GM11168 (cell line): ENCODE data around the gene COMP.

Experiments used
- in situ Hi-C: fragments of 300-500 bp; cut with MboI; formaldehyde crosslinking; loops from one replicate; pipeline ENCODE4 v1.12.0; 2022; ENCODE audit warnings: low sequenced_read_pairs; ENCODE audit not compliant: unreplicated experiment

Gene COMP

DNA sequence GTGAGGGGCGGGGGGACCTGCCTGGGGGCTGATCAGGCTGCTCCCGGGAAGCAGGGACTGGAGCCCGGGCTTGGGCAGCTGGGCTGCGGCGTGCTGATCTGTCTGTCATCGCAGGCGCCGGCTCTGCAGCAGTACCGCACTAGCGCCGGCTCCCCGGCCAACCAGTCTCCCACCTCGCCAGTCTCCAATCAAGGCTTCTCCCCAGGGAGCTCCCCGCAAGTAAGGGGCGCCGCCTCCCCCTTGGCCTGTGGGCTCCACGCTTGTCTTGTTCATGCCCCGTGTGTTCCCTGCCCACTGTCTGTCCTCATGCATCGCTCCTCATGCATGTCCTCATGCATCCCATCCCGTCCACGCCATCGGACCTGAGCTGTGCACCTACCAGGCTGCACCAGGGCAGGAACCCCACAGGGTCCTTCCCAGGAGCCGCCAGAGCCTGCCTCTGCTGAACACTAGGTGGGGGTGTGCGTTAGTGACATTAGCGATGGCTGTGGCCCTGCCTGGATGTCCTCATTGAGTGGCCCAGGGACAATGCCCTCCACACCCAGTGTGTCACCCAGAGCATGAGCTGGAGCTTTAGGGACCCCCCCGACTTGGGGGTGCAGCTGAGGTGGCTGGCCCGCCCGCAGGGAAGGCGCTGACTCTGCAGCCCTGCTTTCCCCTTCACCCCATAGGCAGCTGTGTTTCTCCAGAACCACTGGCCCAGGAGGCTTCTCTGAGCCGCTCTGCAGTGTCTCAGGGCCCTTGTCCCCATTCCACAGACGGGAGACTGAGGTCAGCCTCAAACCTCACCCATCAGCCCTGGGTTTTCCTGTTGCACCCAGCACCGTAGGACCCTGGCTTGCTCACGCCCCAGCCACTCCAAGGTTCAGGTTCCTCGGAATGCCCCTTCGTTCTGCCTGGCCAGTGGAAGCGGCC is 19.5 kb downstream of the COMP start:
- in situ Hi-C loops, result no loop called here

DNA sequence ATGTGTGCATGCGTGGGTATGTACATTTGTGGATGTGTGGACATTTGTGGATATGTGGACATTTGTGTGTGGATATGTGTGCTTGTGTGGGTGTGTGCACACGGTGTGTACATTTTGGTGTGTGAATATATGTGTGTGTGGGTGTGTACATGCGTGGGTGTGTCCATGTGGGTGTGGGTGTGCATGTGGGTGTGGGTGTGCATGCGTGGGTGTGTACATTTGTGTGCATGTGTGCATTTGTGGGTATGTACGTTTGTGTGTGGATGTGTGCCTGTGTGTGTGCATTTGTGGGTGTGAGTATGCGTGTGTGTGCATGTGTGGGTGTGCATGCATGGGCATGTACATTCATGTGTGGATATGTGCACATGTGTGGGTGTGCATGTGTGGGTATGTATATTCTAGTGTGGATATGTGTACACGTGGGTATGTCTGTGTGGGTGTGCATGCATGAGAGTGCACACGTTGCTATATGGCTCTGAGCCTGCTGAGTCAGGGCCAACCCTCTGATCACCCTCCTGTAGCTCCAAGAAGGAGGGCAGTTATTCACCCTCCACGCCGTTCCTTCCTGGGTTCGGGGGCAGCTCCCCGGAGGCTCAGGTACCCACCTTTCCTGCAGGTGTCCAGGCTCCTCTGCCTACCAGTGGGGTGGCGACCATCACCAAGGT is 20.3 kb downstream of the COMP start:
- in situ Hi-C loops, result no loop called here

DNA sequence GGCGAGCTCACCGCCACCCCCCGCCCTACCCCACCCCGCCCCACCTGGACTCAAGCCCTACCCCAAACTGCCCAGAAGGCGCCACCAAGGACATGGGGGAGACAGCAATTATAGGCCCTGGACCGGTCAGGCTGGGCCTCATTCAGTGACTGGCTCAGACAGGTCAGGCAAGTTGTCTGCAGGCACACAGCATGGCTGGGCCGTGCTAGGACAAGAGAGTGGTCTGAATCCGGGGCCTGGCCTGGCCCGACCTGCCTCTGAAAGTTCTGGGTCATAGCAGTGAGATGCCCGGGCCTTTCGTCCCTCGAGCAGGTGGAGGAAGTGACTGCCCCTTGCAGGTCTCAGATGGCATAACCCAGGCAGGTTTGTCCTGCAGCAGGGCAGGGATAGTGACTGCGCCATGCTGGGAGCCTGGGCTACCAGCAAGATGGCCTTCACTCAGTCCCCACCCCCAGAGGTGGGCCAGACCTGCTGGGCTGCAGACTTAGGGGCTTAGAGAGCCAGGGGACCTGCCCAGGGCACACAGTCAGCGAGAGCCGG is 21.0 kb downstream of the COMP start:
- in situ Hi-C loops, result no loop called here

DNA sequence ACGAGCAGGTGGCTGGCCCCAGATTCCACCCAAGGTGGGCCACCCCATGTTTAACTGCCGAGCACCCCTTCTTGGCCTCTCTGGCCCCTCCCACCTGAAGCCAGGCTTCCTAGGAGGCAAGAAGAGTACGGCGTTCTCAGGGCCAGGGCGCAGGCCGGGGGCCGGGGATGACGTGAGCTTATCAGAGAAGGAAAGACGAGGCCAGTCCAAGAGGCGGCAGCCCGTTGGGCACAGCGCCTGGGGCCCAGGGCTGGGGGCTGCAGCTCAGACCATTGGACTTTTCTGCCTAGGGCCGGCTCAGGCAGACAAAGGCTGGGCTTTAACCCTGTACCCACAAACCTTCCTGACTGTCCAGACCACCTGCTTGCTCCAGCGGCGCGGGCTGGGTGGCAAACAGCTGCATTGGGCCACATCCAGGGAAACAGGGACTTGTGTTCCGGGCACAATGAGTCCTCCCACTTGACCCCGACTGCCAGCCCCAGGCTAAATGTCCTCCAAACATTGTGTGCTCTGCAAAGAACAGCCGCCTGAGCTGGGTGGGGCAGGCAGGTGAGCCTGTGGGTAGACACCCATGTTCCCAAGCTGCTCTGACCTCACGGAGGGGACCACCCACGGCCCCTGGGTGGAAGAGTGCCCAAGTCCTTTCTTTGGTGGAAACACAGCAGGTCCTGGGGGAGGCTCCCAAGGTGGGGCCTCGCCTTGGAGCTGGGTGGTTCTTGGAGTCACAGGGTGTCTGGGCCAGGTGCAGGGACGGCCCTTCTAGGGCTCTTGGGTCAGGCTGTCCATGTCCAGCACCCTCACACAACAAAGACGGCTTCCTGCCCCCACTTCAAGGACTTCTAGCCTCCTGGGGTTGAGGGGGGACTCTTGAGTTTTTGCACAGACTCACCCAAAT is 21.9 kb downstream of the COMP start:
- in situ Hi-C loops, result no loop called here

DNA sequence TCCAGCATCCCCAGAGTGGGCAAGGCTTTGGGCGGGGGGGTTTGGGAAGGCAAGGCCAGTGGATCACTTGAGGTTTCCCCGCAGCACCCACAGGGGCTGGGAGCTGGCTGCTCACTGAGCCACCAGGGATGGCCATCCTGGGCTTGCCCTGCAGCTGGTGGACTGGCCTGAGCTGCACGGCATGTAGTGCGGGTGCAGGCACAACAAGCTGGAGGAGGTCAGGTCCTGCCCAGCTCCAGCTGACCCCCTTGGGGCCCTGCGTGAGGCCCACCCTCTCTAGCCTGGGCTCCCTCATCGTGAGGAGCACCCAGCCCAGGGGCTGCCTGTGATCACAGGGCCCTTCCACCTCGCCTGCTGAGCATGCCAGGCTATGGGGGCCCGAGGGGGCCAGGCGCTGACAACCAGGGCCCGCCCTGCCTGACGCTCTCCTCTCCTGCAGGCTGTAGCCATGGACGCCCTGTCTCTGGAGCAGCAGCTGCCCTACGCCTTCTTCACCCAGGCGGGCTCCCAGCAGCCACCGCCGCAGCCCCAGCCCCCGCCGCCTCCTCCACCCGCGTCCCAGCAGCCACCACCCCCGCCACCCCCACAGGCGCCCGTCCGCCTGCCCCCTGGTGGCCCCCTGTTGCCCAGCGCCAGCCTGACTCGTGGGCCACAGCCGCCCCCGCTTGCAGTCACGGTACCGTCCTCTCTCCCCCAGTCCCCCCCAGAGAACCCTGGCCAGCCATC is 22.9 kb downstream of the COMP start:
- in situ Hi-C loops, result no loop called here

DNA sequence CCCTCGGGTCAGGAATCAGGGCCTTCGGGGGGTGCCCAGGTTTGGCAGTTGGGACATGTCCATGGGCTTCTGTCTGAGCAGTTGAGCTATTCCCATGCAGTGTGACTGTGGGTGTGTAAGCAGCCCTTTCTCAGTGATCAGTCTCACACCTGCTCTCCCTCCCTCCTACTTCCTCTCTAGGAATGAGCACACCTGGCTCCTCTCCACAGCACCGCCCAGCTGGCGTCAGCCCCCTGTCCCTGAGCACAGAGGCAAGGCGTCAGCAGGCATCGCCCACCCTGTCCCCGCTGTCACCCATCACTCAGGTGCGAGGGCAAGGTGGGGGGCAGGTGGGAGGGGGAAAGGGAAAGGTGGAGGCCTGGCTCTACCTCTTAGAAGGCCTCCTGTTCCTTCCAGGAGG is 25.9 kb downstream of the COMP start:
- in situ Hi-C loops, result no loop called here

DNA sequence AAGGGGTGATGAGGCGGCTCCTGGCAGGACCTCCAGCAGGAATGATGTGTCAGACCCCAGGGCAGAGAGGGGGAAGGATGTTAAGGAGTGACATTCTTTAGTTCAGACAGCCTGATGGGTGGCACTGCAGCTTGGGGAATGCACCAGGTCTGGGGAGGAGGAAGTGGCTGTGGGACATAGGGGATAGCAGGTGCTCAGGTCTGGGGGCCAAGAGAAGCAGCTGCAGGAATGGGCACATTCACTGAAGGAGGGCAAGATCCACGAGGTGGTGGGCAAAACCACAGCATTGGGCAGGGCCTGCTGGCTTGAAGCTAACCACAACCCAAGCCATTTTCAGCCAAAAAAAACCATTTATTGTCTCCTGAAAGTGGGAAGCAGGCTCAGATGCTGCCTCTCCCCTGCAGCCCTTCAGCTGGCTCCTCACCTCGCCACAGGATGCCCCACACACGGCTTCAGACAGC is 26.5 kb downstream of the COMP start:
- in situ Hi-C loops, result no loop called here

DNA sequence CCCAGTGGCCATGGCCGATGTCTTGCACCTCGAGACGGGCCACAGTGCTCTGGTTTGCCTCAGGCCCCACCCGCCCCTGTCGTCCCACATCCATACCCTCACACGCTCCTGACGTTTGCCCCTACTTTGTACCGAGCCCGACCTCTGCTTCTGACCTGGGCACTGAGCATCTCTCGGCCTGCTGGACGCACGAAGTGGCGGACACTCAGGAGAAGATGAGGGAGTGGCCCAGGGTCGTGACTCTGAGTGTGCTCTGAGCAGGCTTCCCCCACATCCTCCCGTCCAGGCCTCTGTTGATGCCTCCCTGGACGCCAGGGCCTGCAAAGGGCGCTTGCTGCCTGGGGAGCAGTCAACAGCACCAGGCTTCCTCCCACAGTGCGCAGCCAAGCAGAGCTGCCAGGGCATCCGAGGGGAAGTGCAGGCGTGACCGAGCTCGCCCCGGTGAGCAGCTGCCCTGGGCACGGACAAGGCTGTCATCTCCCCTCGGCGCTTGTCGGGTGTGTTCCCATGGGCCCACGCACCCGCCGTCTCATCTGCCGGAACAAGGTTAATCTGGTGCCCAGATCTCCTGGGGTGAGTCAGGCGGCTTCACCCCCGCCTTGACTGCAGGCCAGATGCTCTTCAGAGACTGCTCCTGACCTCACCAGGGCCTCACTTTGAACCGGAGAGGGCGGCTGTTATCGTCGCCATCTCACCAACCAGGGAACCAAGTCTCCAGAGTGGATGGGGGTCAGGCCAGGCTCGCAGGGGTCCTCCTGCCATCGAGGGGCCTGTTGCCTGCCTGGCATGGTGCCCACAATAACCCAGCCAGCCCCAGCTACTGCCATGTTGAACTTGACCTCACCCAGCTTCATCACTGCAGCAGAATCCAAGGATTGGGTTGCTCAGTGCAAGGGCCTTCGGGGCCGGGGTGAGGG is 27.2 kb downstream of the COMP start:
- in situ Hi-C loops, result no loop called here

DNA sequence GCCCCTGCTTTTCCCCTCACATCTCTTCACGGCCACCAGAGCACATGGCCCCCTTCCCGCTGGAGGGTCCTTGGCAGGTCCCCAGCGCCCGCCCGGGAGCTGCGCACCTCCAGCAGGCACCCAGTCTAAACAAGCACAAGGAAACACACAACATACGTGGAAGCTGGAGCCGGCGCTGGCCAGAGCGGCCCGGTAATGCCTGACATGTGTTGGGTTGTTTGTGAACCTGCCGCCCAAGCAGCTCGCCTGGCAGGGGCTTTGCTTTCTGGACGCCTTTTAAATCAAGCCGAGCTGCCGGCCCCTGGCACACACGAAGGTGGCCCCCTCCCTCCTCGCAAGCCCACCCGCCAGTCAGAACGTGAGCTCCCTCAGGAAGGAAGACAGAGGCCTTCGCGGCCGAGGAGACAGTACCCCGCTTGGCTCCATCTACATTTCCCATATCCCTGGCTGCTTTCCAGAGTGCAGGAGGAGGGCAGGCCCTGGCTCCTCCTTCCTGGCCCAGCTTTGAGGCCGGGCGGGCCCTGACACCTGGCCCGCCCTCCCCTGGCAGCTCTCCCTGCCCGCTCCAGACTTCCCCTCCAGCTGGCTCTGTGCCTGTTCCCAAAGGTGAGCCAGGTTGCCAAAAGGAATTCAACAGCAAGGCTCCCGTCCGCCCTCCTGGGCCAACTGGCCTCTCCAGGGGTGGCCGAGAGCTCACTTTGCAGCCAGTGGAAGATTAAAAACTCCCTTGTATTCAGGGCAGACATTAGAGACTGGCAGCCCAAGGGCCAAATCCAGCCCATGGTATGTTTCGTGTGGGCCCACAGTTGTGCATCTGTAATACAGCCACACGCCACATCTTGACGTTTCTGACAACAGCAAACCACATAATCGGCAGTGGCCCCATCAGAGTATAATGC is 28.7 kb downstream of the COMP start:
- in situ Hi-C loops, result no loop called here

DNA sequence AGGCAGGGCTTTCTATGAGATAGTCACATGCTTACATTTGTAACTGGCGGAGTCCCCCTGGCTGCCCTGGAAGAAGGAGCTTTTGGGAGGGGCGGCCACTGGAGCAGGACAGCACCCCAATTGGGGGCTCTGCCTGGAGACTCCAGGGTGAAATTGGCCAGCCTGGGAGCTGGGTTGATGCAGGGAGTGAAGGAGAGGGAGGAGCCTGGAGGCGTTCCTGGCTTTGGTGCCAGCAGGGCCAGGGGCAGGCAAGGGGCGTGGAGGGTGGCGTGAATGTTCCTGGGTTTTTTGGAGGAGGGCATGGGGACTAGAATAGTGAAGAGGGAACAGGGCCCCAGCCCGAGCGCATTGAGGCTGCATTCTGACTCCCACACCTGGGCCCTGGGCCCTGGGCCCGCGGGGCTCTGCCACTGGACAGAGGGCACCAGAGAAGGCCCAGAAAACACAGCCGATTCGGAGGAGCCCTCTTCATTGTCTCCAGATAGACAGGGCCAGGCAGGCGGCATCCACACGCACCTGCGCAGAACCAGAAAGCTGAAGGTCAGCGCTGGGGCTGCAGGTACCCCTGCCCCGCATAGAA is 29.5 kb downstream of the COMP start:
- in situ Hi-C loops, result no loop called here

DNA sequence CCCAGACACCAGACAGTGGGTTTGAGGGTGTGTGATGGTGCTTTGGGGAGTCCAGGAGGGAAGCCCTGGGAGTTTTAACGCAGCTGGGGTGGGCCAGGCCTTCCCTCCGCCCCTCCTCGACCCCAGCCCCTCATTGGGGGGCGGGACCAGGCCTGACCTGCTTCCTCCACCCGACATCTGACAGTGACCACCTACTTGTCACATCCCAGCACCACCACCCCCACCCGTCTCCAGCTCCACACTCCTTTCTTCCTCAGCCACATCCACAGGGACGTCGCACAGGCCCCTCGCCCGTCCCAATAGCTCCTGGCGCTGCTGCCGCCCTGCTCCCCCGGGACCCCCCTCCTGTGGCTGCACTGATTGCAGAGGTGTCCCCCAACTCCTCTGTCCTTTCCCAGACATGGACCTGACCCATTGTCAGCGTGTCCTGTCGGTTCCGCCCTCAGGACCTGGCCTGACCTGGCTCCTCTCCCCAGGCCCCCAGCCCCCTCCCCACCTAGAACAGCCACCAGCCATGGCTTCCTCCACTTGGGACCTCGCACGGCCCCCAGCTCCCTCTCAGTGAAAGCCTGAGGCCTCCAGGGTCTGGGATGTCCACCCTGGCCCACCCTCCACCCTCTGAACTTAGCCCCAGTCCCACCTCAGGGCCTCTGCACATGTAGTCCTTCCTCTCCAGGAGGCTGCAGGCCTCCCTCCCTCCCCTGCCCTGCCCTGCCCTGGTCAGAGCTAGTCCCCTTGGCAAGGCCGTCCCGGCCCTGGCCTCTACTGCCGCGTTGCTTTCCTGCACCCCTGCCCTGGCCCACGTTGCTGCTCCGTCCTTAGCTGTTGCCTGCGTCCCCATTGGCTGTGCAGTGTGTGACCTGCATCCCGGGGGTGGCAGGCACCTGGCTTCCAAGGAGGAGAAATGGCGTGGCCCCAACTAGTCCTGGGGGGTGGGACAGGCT is 30.4 kb downstream of the COMP start:
- in situ Hi-C loops, result no loop called here

DNA sequence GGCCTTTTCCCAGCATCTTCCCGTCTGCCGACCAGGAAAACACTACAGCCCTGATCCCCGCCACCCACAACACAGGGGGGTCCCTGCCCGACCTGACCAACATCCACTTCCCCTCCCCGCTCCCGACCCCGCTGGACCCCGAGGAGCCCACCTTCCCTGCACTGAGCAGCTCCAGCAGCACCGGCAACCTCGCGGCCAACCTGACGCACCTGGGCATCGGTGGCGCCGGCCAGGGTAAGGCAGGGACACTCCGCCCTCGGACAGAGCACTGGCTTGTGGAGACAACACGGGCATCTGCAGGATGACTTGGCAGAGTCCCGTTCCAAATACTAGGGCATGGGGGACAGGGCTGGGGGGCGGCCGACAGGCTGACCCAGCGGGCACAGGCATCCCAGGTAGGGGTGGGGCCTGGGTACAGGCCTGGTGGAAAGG is 31.1 kb downstream of the COMP start:
- in situ Hi-C loops, result no loop called here

DNA sequence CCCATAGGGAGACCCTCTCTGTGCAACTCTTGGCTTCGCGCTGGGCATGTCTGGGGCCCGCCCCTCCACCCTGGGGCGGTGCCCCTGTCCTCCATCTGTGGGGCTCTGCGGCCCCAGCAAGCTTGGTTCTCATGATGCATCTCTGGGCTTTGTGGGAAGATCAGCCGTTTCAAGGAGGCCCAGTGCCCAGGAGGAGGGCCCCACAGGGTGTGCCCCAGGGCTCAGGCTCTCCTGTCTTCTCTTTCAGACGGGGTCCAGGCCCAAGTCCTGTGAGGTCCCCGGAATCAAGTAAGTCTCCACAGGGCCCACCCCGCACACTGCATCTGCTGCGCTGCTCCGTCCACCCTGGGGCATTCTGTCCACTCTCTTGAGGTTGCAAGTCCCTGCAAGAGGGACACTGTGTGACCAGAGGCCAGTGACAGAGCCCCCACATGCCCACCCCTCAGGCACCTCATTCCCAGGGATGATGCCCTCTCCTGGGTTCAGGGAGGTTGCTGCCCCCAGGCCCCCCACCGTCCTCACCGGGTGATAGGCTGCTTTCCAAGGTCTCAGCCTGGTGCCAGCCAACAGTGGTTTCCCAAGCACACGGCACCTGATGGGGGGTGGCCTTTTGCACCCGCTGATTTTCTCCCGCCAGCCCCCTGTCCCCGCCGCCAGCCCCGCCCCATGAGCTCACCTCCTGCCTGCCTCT is 31.7 kb downstream of the COMP start:
- in situ Hi-C loops, result no loop called here

DNA sequence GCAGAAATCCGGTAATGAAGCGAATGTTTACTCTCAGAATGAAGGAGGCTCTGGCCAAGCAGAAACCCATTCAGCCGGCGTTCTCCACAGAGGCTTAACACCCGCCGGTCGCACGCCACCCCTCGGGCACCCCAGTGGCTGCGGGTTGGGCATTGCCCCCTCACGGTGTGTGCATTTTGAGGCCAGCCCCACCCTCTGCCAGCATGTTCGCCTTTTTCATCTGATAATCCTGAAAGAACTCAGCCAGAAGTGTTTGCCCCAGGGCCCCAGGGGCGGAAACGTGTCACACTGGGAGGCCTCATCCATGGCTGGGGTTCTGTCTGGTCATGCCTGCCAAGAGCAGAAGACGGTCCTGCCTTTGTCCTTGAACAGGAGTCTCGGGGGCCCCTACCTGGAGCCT is 34.2 kb downstream of the COMP start:
- in situ Hi-C loops, result no loop called here

DNA sequence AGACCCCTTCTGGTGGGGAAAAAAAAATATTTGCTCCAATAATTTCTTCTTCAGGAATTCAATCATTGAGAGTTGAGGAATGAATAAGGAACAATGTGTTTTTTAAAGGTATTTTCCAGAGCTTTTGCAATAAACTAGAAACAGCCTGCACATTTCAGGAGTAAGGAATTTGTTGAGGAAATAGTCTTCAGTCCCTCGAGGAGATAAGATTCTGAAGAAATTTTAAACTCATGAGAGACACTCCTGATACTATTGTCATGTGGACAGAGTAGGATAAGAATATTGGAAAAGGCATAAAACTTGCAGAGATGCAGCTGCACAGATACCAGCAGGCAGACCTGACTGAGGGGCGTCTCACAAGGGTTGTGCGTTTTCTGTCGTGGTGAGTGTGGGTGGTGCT is 36.6 kb downstream of the COMP start:
- in situ Hi-C loops, result no loop called here

DNA sequence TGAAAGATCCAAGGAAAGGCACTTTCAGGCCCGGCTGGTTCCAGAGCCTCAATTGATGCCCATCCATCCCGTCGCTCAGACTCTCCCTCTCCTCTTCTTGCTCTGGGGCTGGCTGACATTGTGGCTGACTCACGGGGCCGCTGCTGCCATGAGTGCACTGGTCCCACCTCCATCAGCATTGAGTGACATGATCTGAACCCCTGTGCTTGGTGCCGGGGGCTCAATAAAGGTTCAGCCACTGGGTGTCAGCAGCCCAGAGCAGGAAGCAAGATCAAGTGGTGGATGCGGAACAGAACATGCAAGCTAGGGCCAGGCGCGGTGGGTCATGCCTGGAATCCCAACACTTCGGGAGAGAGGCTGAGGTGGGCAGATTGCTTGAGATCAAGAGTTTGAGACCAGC is 39.5 kb downstream of the COMP start:
- in situ Hi-C loops, result no loop called here
